GM21786 (cell line): ENCODE measurements around the gene USP49.

ENCODE experiments used
- ATAC-seq: cut with Tn5 transposase; IDR thresholded peaks from one replicate; pipeline ENCODE4 v1.9.1; 2021; ENCODE audit not compliant: unreplicated experiment

Gene USP49

DNA sequence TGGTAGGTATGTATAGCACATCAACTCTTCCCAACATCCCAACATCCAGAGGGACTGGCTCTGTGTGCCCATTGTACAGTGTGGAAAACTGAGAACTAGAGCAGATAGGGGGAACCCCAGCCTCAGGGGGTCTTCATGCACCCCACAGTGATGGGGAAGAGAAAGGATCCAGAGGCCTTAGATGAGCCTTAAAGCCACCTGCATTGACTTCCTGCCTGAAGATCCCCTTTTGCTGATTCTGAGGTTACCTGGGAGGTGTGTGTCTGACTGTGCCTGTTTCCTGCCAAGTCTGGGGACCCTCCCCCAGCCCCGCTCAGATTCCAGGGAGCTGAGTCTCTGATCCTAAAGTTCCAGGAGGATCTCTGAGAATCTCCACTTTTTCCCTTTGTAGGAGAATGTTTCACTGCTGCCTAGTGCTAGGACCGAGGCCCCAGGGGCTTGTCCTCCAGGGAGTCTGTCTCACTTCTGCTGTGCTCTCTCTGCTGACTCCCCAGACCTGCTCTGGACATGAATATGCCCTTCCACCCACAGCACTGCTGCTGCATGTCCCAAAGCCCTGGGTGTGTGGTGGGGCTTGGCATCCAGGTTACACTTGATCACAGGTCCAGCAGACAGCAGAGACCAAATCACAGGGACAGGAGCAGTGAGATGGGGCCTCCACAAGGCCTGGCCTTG is 135.1 kb downstream of the USP49 start:
- ATAC-seq = no peak

DNA sequence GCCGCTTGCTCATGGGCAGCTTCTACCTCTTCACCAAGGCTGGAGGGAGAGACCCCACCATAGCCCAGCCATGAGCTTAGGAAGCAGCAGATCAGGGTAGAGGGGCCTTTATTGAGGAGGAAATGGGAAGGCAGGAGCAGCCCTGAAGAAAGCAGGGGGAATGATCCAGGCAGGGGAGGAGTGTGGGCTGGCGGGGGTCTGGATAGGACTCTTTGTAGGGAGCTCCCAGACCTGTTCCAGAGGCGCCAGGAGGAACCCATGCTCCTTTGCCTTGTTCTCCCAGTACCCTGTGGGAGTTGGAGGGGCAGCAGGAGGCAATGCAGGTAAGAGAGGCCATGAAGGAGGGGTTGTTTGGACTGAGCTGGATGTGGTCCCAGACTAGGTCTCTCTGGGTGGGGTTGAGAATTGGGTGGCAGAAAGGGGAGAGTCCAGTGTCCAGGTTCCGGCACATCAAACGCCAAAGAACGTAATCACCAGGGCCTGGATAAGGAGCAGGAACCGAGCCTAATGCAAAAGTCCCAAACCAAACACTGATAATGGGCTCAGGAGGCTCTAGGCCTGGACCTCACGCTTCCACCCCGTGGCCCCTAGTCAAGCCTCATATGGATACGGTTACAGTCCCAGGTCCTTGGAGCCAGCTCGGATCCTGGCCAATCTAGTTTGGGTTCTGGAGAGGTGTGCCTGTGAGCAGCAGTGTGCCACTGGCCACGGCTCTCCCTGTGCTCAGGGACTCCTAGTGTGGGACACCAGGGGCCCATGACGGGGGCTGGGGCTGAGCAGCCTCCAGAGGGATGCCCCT is 135.9 kb downstream of the USP49 start:
- ATAC-seq = no peak

DNA sequence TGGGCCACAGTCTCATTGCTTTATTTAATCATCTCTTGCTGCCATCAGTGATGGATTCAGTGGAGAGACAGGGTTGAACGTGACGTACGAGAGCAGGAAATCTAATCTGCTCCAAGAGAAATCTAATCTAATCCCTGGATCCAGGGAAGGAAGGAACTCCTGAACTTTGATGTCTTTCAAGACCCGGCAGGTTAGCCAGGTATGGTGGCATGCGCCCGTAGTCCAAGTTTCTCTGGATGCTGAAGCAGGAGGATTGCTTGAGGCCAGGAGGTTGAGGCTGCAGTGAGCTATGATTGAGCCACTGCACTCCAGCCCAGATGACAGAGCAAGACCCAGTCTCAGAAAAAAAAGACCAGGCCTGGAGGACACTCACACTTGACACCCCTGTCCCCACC is 136.5 kb downstream of the USP49 start:
- no peak for ATAC-seq

DNA sequence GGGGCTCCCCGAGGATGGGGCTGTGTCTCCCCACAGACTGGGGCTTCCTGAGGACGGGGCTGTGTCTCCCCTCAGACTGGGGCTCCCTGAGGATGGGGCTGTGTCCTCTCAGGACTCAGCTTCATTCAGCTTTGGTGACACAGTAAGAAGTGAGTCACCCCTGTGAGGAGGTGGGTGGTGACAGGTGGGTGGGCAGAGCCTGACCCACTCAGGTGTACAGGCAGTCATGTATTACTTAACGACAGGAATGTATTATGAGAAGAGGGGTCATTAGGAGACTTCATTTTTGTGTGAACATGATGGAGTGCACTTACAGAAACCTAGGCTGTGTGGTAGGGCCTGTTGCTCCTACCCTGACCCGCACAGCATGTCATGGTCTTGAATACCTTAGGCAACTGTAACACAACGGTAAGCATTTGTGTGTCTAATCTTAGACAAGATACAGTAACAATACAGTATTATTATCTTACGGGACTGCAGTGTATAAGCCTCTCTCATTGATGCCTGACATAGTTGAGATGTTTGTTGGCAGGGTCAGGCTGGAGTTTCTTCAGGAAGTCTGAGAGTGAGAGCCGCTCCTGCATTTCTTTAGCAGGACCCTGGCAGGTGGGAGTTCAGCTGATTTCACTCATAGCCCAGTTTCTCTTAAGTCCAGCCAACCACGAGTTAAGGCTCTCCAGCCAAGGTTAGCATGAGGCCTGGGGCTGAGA is 137.1 kb downstream of the USP49 start:
- no peak for ATAC-seq

DNA sequence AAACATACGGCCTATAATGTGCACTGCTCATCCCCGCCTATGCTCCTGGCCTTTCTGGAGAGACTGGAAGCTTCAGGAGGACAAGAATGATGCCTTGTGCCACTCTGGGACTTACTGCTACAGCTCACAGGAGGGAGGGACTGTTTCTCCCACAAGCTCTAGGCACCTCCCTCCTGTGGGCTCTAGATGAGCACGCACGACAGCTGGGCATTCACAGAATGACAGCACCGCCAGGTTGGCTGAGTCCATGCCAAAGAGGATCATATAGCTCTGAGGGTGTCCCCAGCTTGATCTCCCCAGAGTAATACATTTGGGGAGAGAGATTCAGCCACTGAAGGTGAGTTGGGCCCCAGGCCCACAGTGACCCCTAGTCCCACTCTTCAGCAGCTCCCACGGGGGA is 137.9 kb downstream of the USP49 start:
- no peak for ATAC-seq

DNA sequence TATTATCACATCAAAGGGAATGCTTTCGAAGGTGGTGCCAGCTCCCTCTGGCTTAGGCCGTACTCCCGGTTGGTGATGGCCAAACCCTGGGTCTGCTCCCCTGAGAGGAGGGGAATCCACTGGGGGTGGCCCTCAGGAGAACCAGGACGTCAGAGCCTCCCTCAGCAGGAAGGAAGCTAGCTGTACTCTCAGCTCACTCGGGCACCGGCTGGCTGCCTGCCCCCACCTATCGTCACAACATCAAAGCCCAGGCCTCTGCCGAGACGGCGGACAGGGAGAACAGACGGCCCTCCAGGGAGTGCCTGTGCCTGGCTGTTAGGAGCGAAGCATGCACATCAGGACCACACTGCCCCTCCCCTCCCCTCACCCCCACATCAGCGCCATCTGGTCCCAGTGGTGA is 138.8 kb downstream of the USP49 start:
- no peak for ATAC-seq

DNA sequence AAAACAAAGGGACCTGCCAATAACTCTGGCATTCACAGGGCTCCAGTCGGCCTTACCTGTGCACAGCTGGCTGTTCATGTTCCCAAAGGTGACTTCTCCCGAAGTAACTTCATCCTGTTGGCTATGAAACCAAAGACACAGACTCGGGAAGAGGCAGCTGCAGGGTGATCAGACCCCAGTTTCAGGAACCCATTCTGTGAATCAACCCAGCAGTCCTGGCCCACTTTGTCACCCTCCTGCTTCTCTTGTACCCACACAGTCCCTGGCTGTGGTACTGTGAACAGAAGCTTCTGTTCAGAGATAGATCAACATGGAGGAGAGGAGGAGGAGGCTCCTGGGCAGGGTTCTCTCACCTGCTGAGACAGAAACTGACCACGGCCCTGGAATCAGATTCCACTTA is 139.3 kb downstream of the USP49 start:
- ATAC-seq = no peak

DNA sequence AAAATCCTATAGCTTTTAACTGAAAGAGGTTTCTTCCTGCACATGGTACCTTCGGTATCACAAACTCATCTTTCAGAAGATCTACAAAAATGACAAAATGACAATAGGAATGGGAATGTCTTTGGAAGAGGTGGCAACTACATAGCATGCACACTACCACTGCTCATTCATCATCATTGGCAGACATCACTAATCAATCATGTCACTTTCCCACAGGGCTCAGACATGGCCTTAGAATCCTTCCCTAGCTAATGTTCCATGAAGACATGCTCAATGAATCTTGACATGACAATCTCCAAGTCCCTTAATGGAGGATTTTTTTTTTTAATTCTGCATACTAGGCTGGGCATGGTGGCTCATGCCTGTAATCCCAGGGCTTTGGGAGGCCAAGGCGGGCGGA is 144.8 kb downstream of the USP49 start:
- ATAC-seq = no peak

DNA sequence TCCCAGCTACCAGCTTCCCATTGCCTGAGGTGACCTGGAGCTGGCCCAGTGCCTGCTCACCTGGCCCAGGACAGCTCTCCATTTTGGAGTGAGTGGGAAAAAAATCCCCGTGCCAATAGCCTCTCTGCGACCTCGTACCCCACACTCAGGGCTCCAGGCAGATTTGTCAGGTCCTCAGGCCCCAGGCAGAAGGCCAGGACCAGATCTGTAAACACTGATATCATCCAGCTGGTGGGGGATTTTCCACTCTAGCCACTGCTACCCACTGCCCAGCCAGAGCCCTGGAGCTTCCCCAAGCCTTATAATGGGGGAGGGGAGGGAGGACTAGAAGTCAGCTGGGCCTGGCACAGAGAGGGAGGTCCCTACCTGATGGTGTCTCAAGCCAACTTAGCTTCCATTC is 146.6 kb downstream of the USP49 start:
- no peak for ATAC-seq

DNA sequence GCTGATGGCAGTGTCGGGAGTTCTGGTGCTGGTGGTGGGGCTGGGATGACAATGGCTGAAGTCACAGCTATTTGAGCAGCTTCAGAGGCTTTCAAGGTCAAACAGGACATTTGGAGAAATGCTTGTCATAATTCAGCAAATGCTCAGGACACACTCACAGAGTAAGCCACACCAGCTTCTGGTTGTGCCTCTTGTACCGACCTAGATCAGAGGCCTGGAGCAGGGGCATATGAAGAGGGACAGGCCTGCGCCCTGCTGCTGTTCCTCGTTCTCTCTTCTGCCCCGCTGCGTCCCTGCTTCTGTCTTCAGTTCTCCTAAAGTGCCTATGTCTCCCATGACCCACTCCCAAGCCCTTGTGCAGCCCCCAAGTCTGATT is 147.1 kb downstream of the USP49 start:
- no peak for ATAC-seq

DNA sequence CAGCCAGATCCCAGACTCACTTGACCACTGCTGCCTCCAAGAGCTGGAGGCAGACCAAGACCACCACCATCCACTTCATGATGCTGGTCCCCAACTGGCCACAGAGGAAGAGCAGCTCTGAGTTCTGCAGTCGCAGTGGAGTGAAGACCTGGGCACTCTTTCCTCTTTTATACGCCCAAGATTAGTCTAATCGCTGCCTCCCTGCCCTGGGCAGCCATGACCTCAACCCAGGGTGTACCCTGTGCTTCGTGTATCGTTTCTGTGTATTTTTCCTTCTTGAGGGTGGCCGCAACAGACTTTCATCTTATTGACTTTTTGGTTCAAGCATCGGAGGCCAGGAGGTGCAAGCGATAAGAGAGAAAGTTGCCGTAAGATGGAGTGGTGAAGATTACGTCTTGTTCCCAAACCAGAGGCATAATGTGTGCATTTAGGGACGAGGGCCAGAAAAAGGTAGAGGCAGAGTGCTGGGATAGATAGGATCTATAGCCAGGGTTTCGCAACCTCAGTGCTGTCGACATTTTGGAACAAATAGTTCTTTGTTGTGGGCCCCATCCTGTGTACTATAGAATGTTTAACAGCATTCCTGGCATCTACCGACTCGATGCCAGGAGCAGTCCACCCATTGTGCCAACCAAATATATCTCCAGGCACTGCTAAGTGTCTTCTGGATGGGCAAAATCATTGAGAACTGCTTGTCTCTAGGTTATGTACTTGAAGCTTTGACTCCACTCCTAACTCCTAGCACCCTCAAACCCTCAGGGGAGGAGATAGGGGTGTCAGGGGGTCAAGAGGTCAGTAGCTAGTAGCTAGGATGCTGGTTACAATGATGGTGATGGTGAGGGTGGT is 147.7 kb downstream of the USP49 start, which contains the start of gene PGC:
TSS of gene PGC (minus strand) at position 142 of the 846 bp plus-strand sequence. CDS start at position 79, 63 bp downstream.
- no peak for ATAC-seq

DNA sequence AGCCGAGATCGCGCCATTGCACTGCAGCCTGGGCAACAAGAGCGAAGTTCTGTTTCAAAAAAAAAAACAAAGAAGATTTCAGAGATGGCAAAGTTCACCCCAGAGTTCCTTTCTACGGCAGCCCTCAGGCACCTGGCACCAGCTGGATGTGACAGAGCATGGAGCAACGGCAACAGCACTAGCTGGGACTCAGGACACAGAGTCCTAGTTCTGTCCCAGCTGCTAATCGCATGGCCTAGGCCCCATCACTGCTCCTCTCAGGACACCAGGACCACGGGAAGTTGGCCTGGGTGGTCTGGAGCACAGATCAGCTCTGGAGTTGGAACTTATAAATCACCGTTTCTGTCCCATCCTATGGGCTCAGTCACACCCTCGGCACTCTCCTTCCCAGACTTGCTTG is 149.1 kb downstream of the USP49 start:
- ATAC-seq = no peak

DNA sequence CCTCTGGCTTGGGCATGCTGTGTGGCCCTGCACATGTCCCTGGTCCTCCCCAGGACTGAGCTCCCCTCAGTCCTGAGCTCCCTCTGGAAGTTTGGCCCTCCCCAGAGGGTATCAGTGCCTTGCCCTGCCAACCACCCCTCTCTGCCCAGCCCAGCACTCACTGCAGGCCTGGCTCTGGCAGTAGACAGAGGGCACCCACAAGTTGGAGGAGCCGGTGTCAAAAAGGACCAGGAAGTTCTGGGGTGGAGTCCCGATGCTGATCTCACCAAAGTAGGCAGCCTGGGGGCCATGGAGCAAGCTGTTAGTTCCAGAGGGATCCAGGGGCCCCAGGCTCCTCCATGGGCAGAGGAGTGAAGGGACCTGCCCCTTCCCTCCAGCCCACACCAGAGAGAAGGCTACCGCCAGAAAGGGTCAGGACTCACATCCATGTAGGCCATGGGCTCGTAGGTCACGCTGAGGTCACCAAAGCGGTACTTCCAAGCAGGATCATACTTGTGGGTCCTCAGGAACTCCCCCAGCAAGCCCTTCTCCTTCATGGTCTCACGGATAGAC is 150.9 kb downstream of the USP49 start:
- ATAC-seq = no peak

DNA sequence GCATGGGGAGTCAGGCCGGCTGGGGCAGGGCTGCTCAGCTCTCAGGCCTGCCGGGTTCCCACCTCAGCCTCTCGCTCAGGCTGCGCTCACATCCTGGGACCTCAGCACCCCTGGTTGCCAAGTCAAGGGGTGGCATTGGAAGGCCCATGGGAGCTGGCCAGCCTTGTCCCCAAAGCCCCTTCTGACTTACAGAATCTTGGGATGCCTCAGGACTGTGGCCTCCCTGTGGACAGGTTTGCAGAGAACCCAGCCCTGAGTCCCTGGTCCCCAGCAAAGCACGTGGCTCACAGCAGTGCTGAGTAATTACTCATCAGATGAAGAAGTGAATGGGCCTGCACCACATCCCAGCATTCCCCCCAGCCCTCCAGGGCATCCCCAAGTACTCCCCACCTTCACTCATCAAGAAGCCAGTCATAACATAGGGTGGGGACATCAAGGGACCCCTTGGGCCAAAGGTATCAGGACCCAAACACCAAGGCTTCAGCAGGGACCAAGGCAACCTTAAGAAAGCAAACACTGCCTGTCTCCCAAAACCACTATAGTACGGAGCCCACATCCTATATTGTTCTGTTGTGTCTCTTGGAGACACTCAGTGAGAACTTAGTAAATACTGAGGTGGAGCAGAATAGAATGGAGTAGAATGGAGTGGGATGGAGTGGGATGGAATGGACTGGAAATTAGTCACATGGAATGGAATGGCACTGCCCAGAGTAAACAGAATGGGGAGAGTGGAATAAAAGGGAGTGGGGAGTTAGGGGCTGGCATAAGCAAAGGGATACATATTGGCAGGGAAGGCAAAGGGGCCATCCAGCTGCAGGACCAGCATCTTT is 151.6 kb downstream of the USP49 start:
- ATAC-seq = no peak

DNA sequence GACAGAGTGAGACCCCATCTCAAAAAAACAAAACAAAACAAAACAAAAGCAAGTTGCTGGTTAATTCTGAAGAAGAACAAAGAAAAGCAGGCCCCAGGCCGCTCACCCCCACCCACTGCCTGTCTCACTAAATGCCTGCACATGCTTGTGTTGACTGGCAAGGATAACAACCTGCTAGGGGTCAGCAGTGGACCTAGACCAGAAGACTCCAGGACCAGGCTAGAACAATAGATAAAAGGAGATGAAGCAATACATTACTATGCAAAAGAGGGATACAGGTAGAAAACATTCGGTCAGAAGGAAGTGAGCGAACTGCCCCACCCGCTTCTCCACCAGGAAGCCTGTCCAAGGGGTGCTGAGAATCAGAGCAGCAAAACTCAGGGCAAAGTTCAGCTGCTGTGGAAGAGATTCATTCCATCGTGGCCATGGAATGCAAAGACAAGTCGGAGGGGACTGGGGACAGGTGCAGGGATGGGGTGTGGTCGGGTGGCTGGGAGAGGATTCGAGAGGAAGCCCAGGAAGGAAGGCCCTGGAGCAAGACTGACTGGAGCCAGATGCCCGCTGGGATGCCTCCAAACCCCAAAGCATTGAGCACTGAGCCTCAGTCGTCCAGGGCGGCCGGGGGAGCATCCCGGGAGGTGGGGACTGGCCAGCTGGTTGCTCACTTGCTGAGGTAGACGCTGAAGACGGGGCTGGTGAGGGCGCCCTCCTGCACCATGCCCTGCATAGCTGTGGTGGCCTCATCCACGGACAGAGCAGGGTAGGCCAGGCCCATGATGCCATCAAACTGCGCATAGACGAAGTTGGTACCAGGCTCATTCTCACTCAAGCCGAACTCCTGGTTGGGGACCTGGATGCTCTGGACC is 153.3 kb downstream of the USP49 start:
- ATAC-seq = no peak

DNA sequence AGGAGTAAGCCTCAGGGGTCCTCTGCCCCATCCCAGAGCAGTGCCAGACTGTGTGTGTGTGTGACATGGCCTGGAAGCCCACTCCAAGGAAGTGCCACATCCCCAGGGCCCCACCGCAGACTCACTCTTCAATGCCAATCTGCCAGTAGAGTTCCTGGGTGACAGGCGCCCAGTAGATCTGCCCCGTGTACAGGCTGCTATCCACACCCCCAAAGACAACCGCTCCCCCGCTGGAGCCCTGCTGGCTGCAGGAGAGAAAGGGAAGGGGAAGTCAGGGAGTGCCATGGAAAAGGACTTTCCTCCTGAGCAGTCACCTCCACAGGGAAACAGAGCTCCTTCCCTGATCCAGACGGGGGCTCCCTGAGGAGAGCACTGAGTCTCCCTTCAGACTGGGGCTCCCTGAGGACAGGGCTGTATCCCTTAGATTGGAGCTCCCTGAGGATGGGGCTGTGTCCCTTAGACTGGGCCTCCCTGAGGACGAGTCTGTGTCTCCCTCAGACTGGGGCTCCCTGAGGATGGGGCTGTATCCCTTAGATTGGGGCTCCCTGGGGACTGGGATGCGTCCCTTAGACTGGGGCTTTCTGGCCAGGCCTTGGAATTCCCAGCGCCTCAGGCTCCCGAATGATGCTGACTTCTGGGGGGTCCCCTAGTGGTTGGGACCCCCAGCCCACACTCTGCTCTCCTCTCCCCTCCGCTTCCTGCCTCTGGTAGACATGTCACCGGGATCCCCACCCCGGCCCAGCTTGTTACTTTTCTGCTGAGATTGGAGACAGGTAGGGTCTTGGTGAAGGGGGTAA is 154.6 kb downstream of the USP49 start:
- ATAC-seq = no peak
